Measurements from ENCODE around the gene SCT.
"Not testable (repeated sequence)": the region's sequence is repeated elsewhere in the genome, so short reads cannot be mapped to it uniquely, and the experiment has no call there.

Gene SCT

GRCh38 chr11:626475-627307, at the start of gene SCT:
SCT (minus strand) TSS chr11:627181; CDS start chr11:627143, 38 bp downstream.
- DNase-seq, result no peak

GRCh38 chr11:674406-674805, 47.4 kb upstream of the SCT start:
- DNase-seq, result no peak

- DNase-seq, result no peak
Observed at GRCh38 chr11:673866-674265, 46.9 kb upstream of the SCT start.

GRCh38 chr11:665704-666281, 38.8 kb upstream of the SCT start:
- no peak for DNase-seq

- no peak for DNase-seq
Observed at GRCh38 chr11:665062-665703, 38.2 kb upstream of the SCT start.

GRCh38 chr11:662689-663274, 35.8 kb upstream of the SCT start:
- peak; percentile 16 to 24 for DNase-seq

GRCh38 chr11:660681-661444, 33.9 kb upstream of the SCT start:
- DNase-seq, result no peak

- no peak for DNase-seq
Observed at GRCh38 chr11:660281-660680, 33.3 kb upstream of the SCT start.

- DNase-seq, result no peak
Observed at GRCh38 chr11:659532-660085, 32.6 kb upstream of the SCT start.

GRCh38 chr11:657691-658126, 30.7 kb upstream of the SCT start:
- DNase-seq, result no peak

- no peak for DNase-seq
Observed at GRCh38 chr11:656866-657265, 29.9 kb upstream of the SCT start.

- DNase-seq, result no peak
Observed at GRCh38 chr11:656426-656825, 29.4 kb upstream of the SCT start.

GRCh38 chr11:655036-655726, 28.2 kb upstream of the SCT start:
- DNase-seq, result no peak

- DNase-seq, result not testable (repeated sequence)
Observed at GRCh38 chr11:654444-654843, 27.5 kb upstream of the SCT start.

- DNase-seq, result no peak
Observed at GRCh38 chr11:653837-654236, 26.9 kb upstream of the SCT start.

GRCh38 chr11:653136-653535, 26.2 kb upstream of the SCT start:
- not testable (repeated sequence) for DNase-seq

- no peak for DNase-seq
Observed at GRCh38 chr11:650482-650881, 23.5 kb upstream of the SCT start.

- not testable (repeated sequence) for DNase-seq
Observed at GRCh38 chr11:647672-648158, 20.7 kb upstream of the SCT start.

GRCh38 chr11:646214-646613, 19.2 kb upstream of the SCT start:
- no peak for DNase-seq

GRCh38 chr11:645536-645935, 18.6 kb upstream of the SCT start:
- no peak for DNase-seq

GRCh38 chr11:643849-644738, 17.1 kb upstream of the SCT start:
- no peak for DNase-seq

All from activated CD4-positive, alpha-beta T cell treated with anti-CD3 and anti-CD28 coated beads, Interleukin-2, amount 50 U/mL, for 4 hours (primary cell).